H1 (cell line): ENCODE measurements around the gene FXYD7. TPM values are rescaled to one million over a fixed set of nuclear protein-coding genes. Genes with fewer than 3 reads are reported as not detected.

Experiments used
- CTCF ChIA-PET: fragments of 300-600 bp; sonication (Branson Sonifier 250); formaldehyde crosslinking; loops from one replicate; lab custom pipeline; 2021; ENCODE audit not compliant: partially characterized antibody; lab: Charles Lee
- POLR2A ChIA-PET: fragments of 300-600 bp; sonication (Branson Sonifier 250); formaldehyde crosslinking; loops from one replicate; lab custom pipeline; 2021; ENCODE audit warnings: inconsistent platforms; ENCODE audit not compliant: partially characterized antibody; lab: Charles Lee
- DNase-seq, 2 experiments: peaks; one replicate each; pipeline versions ENCODE4 v3.0.0 to v3.0.0-alpha.2; 2010 to 2022; ENCODE audit warnings: low spot score in 2 of 2, low read depth in 1 of 2, mixed read lengths in 1 of 2
- FAIRE-seq: peaks from 2 replicates; lab custom pipeline; 2011; peaks lifted over from hg19 to GRCh38; lab: Jason Lieb, UNC
- H2AFZ ChIP-seq: 2 replicates; pipeline ENCODE4 v1.8.1; 2012; ENCODE audit warnings: low read length, inconsistent platforms
- H2AK5ac ChIP-seq: 2 replicates; pipeline ENCODE4 v1.6.1; 2013; ENCODE audit warnings: low read depth, low read length
- H2BK120ac ChIP-seq: replicated peaks from 2 replicates; pipeline ENCODE3; 2013; ENCODE audit warnings: low read depth, low read length, inconsistent platforms
- H2BK12ac ChIP-seq: 2 replicates; pipeline ENCODE4 v1.6.1; 2013; ENCODE audit warnings: low read depth, low read length
- H2BK15ac ChIP-seq: 2 replicates; pipeline ENCODE4 v1.6.1; 2013; ENCODE audit warnings: low read length
- H2BK20ac ChIP-seq: 2 replicates; pipeline ENCODE4 v1.6.1; 2013; ENCODE audit warnings: low read length
- H2BK5ac ChIP-seq: 2 replicates; pipeline ENCODE4 v1.6.1; 2013; ENCODE audit warnings: low read depth, low read length
- H3K14ac ChIP-seq: 2 replicates; pipeline ENCODE4 v1.6.1; 2013; ENCODE audit warnings: inconsistent platforms; ENCODE audit not compliant: insufficient read length
- H3K18ac ChIP-seq: 2 replicates; pipeline ENCODE4 v1.6.1; 2013; ENCODE audit warnings: low read length; ENCODE audit errors: extremely low read depth
- H3K23ac ChIP-seq: 2 replicates; pipeline ENCODE4 v1.6.1; 2013; ENCODE audit warnings: inconsistent platforms; ENCODE audit not compliant: insufficient read length
- H3K23me2 ChIP-seq: 2 replicates; pipeline ENCODE4 v1.6.1; 2013; ENCODE audit warnings: low read depth, low read length
- H3K27ac ChIP-seq: 2 replicates; pipeline ENCODE4 v1.6.1; 2011; ENCODE audit warnings: low read depth, low read length, inconsistent platforms
- H3K27me3 ChIP-seq, 4 experiments: replicated peaks in 1 of 4; 1 replicate in 1 of 4; 2 replicates in 3 of 4; pipeline versions ENCODE4 v1.6.1 to v1.8.1; 2011 to 2013; ENCODE audit warnings: low read length in 3 of 4, mild to moderate bottlenecking in 3 of 4, inconsistent platforms in 2 of 4, mixed read lengths in 2 of 4, moderate library complexity in 1 of 4; ENCODE audit not compliant: control insufficient read depth in 3 of 4, insufficient read depth in 3 of 4; ENCODE audit errors: extremely low read depth in 1 of 4
- H3K36me3 ChIP-seq, 4 experiments: 2 replicates each; pipeline versions ENCODE4 v1.6.1 to v1.8.1; 2011 to 2013; ENCODE audit warnings: mild to moderate bottlenecking in 4 of 4, low read length in 3 of 4, moderate library complexity in 2 of 4, control low read depth in 1 of 4, inconsistent platforms in 1 of 4; ENCODE audit not compliant: insufficient read depth in 4 of 4, control insufficient read depth in 2 of 4
- H3K4ac ChIP-seq: replicated peaks from 2 replicates; pipeline ENCODE3; 2013; ENCODE audit warnings: low read length, low read depth, mixed read lengths, inconsistent platforms; ENCODE audit not compliant: insufficient read length
- H3K4me1 ChIP-seq, 4 experiments: replicated peaks in 1 of 4; 1 replicate in 1 of 4; 2 replicates in 3 of 4; pipeline versions ENCODE4 v1.6.1 to v1.8.1; 2011 to 2013; ENCODE audit warnings: low read length in 3 of 4, inconsistent platforms in 2 of 4, mixed read lengths in 1 of 4; ENCODE audit not compliant: insufficient read depth in 4 of 4, control insufficient read depth in 3 of 4
- H3K4me2 ChIP-seq, 2 experiments: 2 replicates each; pipeline versions ENCODE4 v1.6.1 to v1.8.1; 2011 to 2013; ENCODE audit warnings: low read depth in 2 of 2, low read length in 2 of 2, control low read depth in 1 of 2, inconsistent platforms in 1 of 2, mild to moderate bottlenecking in 1 of 2; ENCODE audit not compliant: insufficient read depth in 1 of 2
- H3K4me3 ChIP-seq, 4 experiments: fragments of 200-600, 300-600 bp in 1 of 4; sonication (generic), shearing (Covaris generic), sonication (Bioruptor Twin) in 1 of 4; 2 replicates each; pipeline versions ENCODE4 v1.5.1 to v1.8.1; 2011 to 2016; ENCODE audit warnings: low read length in 4 of 4, low read depth in 3 of 4, control low read depth in 2 of 4, inconsistent platforms in 2 of 4, mild to moderate bottlenecking in 2 of 4, mixed read lengths in 1 of 4, moderate library complexity in 1 of 4; ENCODE audit not compliant: insufficient read depth in 2 of 4; ENCODE audit errors: extremely low read depth in 1 of 4
- H3K56ac ChIP-seq: replicated peaks from 2 replicates; pipeline ENCODE3; 2013; ENCODE audit warnings: low read depth, mild to moderate bottlenecking, mixed read lengths, low read length, inconsistent platforms; ENCODE audit not compliant: insufficient read length
- H3K79me1 ChIP-seq: 2 replicates; pipeline ENCODE4 v1.6.1; 2013; ENCODE audit warnings: low read depth, low read length, control low read depth
- H3K79me2 ChIP-seq, 2 experiments: 2 replicates each; pipeline versions ENCODE4 v1.6.1 to v1.8.1; 2012 to 2013; ENCODE audit warnings: low read length in 2 of 2, mild to moderate bottlenecking in 2 of 2, inconsistent platforms in 1 of 2; ENCODE audit not compliant: insufficient read depth in 2 of 2, control insufficient read depth in 1 of 2
- H3K9ac ChIP-seq, 4 experiments: replicated peaks in 1 of 4; 1 replicate in 1 of 4; 2 replicates in 3 of 4; pipeline versions ENCODE4 v1.6.1 to v1.8.1; 2011 to 2013; ENCODE audit warnings: low read depth in 3 of 4, low read length in 3 of 4, control low read depth in 2 of 4, mild to moderate bottlenecking in 2 of 4, moderate library complexity in 2 of 4, inconsistent platforms in 1 of 4; ENCODE audit errors: extremely low read depth in 1 of 4
- H3K9me3 ChIP-seq, 2 experiments: 2 replicates each; pipeline versions ENCODE4 v1.6.1 to v1.8.1; 2012 to 2013; ENCODE audit warnings: mild to moderate bottlenecking in 2 of 2, moderate library complexity in 2 of 2, control low read depth in 1 of 2, inconsistent platforms in 1 of 2, low read depth in 1 of 2, low read length in 1 of 2, mixed read lengths in 1 of 2; ENCODE audit not compliant: insufficient read depth in 2 of 2
- H4K20me1 ChIP-seq, 2 experiments: replicated peaks in 1 of 2; 2 replicates each; pipeline versions ENCODE3 to v1.8.1; 2011 to 2013; ENCODE audit warnings: inconsistent platforms in 2 of 2, low read length in 2 of 2, mild to moderate bottlenecking in 1 of 2; ENCODE audit not compliant: insufficient read depth in 2 of 2, control insufficient read depth in 1 of 2
- H4K5ac ChIP-seq: 2 replicates; pipeline ENCODE4 v1.6.1; 2013; ENCODE audit warnings: low read length, low read depth, mixed read lengths, inconsistent platforms; ENCODE audit not compliant: insufficient read length
- H4K8ac ChIP-seq: 2 replicates; pipeline ENCODE4 v1.8.0; 2013; ENCODE audit warnings: mild to moderate bottlenecking, moderate library complexity, low read length, inconsistent platforms; ENCODE audit not compliant: insufficient read depth; ENCODE audit errors: extremely low read depth
- H4K91ac ChIP-seq: replicated peaks from 2 replicates; pipeline ENCODE3; 2013; ENCODE audit warnings: low read length, mixed read lengths, inconsistent platforms; ENCODE audit not compliant: insufficient read length
- BACH1 ChIP-seq: IDR thresholded peaks from 2 replicates; pipeline ENCODE4 v1.6.1; 2012; ENCODE audit warnings: low read length, improper control_type of control experiment
- CHD2 ChIP-seq: IDR thresholded peaks from 2 replicates; pipeline ENCODE4 v1.6.1; 2012; ENCODE audit warnings: low read length, improper control_type of control experiment
- CREB1 ChIP-seq: IDR thresholded peaks from 2 replicates; pipeline ENCODE4 v1.6.1; 2012; ENCODE audit warnings: inconsistent platforms
- CTBP2 ChIP-seq: IDR thresholded peaks from 2 replicates; pipeline ENCODE4 v1.7.0; 2011; ENCODE audit warnings: borderline replicate concordance, mild to moderate bottlenecking, moderate library complexity, mixed read lengths, low read length; ENCODE audit not compliant: insufficient read depth, insufficient read length
- EP300 ChIP-seq, 2 experiments: IDR thresholded peaks; 1 replicate in 1 of 2; 2 replicates in 1 of 2; pipeline ENCODE4 v1.6.1; 2011 to 2012; ENCODE audit warnings: low read depth in 2 of 2, low read length in 2 of 2, mild to moderate bottlenecking in 2 of 2, borderline replicate concordance in 1 of 2, inconsistent platforms in 1 of 2, moderate library complexity in 1 of 2
- HDAC2 ChIP-seq, 2 experiments: fragments of 300-600 bp in 1 of 2; sonication (generic) in 1 of 2; IDR thresholded peaks; 2 replicates each; pipeline ENCODE4 v1.6.1; 2011 to 2012; ENCODE audit warnings: low read depth in 2 of 2, low read length in 2 of 2, mild to moderate bottlenecking in 2 of 2, moderate library complexity in 2 of 2, borderline replicate concordance in 1 of 2, inconsistent platforms in 1 of 2
- PHF8 ChIP-seq: fragments of 200-600 bp; sonication (generic); conservative IDR thresholded peaks from 2 replicates; pipeline ENCODE4 v1.7.1; 2012; ENCODE audit warnings: low read depth, mild to moderate bottlenecking, inconsistent platforms, low read length, moderate library complexity
- POLR2AphosphoS5 ChIP-seq: IDR thresholded peaks from 2 replicates; pipeline ENCODE4 v1.6.1; 2011; ENCODE audit warnings: low read depth, low read length
- RBBP5 ChIP-seq: IDR thresholded peaks from 2 replicates; pipeline ENCODE4 v1.7.1; 2012; ENCODE audit warnings: low read depth, mild to moderate bottlenecking, inconsistent platforms, low read length, moderate library complexity, borderline replicate concordance
- SIRT6 ChIP-seq: IDR thresholded peaks from one replicate; pipeline ENCODE4 v1.7.1; 2012; ENCODE audit warnings: low read length, inconsistent platforms
- TEAD4 ChIP-seq: IDR thresholded peaks from 2 replicates; pipeline ENCODE4 v1.6.1; 2012; ENCODE audit warnings: low read depth, low read length, inconsistent platforms, mixed read lengths
- USF2 ChIP-seq: IDR thresholded peaks from 2 replicates; pipeline ENCODE4 v1.6.1; 2011; ENCODE audit warnings: low read length, improper control_type of control experiment
- WGBS, 2 experiments: shearing (Covaris generic) in 1 of 2; methylation state at CpG; one replicate each; pipeline versions ENCODE4 v1.1.6 to v1.1.7; 2013 to 2015; ENCODE audit warnings: low lambda C conversion rate in 2 of 2, mixed read lengths in 2 of 2, inconsistent platforms in 1 of 2, low coverage in 1 of 2, missing lambda C conversion rate in 1 of 2; ENCODE audit not compliant: insufficient replicate concordance in 2 of 2, insufficient coverage in 1 of 2, insufficient read length in 1 of 2; ENCODE audit errors: extremely low coverage in 1 of 2, missing lambda C conversion rate in 1 of 2; 5-methylcytosine and 5-hydroxymethylcytosine counted together
- polyA plus RNA-seq, 7 experiments: library from polyadenylated mRNA; depleted of rRNA in 3 of 7; stranded (reverse) in 5 of 7; unstranded in 2 of 7; fragments of >200 nt in 5 of 7; fragments of 200-250 nt in 2 of 7; gene quantifications; 1 replicate in 5 of 7; 2 replicates in 1 of 7; 4 replicates in 1 of 7; pipeline versions ENCODE4 v1.2.1 to v1.2.3, GENCODE V29; 2011 to 2013; ENCODE audit warnings: missing spikeins in 2 of 7, mixed read lengths in 2 of 7
- total RNA-seq: library from RNA; stranded (reverse); fragmentation: NEBNext Ultra II Directional; extraction: Animal tissue kit (Norgen Biotek cat#: 25700); gene quantifications from 2 replicates; pipeline ENCODE4 v1.2.1, GENCODE V29; 2021

The FXYD7 gene
- total and polyA plus RNA-seq, 2 of the 8 experiments (the other 6 are each of a cell fraction or from before 2014, with no cell fraction given) = 12.1 to 14.3 TPM

- no peak overlapping the region for H4K5ac ChIP-seq
- H3K18ac ChIP-seq = peak overlapping the region; percentile 73; the same call in 1 of the 2 replicates
- peaks cover 0 to 4% of the 10 kb centered on the region in 2 experiments; a peak in 1 of 4 replicates for H3K79me2 ChIP-seq
- H3K9ac ChIP-seq = no peak overlapping the region
- no peak overlapping the region for H3K14ac ChIP-seq
- H3K4ac ChIP-seq = no peak overlapping the region
- no peaks in the 10 kb centered on the region for H3K9me3 ChIP-seq
- no peak overlapping the region for H3K23ac ChIP-seq
- ChIA-PET POLR2A (interaction anchor here (0.9 to 2.6 kb wide), 2 partner anchors 53 to 98 kb away, joined by 4 to 9 read pairs; no protein-coding TSS in a partner anchor), CTCF (interaction anchor here (1.0 to 3.3 kb wide), 5 partner anchors 9 to 53 kb away, joined by 3 to 17 read pairs (median 3); partner anchors contain the start of gene LGI4)
- H3K4me3 ChIP-seq = no peak overlapping the region
- no peaks in the 10 kb centered on the region for H4K20me1 ChIP-seq
- no peak overlapping the region for H4K8ac ChIP-seq
- no peak overlapping the region for H2AFZ ChIP-seq
- peak overlapping the region; percentile 38; the same call in 1 of the 2 replicates for H2BK20ac ChIP-seq
- no peaks in the 10 kb centered on the region for H3K36me3 ChIP-seq
- FAIRE-seq = no peak
- peaks cover 9% of the 10 kb centered on the region; the same call in 1 of the 2 replicates for H3K23me2 ChIP-seq
- H2BK120ac ChIP-seq = no peak overlapping the region
- H2AK5ac ChIP-seq = 0 out of 2 replicates have a peak overlapping the region, but pooled peaks have one; percentile 82
- DNase-seq = no peak
- peaks cover 4 to 23% (median 15%) of the 10 kb centered on the region in 4 experiments for H3K4me1 ChIP-seq
- WGBS, 2 experiments = 77% methylated on average over 2 of the region's 2 CpGs; no CpG with 5 or more reads in 1 of the 2 experiments
- peak overlapping the region; percentile 88 for H4K91ac ChIP-seq
- peak overlapping the region; percentile 71; the same call in 1 of the 2 replicates for H2BK12ac ChIP-seq
- no peak overlapping the region for H3K27ac ChIP-seq
- no peak overlapping the region for H3K56ac ChIP-seq
- peak overlapping the region; percentile 68; the same call in 1 of the 2 replicates for H2BK5ac ChIP-seq
- H3K27me3 ChIP-seq = peaks cover 0 to 5% (median 3%) of the 10 kb centered on the region in 4 experiments; a peak in 3 of 7 replicates
- H2BK15ac ChIP-seq = no peak overlapping the region
- no peaks in the 10 kb centered on the region; the same call in 1 of the 2 replicates for H3K79me1 ChIP-seq
- H3K4me2 ChIP-seq = no peak overlapping the region
- no peak for TF ChIP-seq POLR2AphosphoS5
- TF ChIP-seq HDAC2 (IDR thresholded peaks at IDR 0.05; ENCODE audit: borderline replicate concordance in 1 of 2, low read depth in 2 of 2, low read length in 2 of 2) = no peak
- no peak for TF ChIP-seq EP300 (IDR thresholded peaks at IDR 0.05; ENCODE audit: borderline replicate concordance in 1 of 2, low read depth in 2 of 2, low read length in 2 of 2)
- TF ChIP-seq RBBP5 = no peak
- no peak for TF ChIP-seq PHF8
- TF ChIP-seq CTBP2 = no peak
- no peak for TF ChIP-seq CHD2
- no peak for TF ChIP-seq USF2
- TF ChIP-seq SIRT6 = no peak
- no peak for TF ChIP-seq CREB1
- TF ChIP-seq BACH1 = no peak
- no peak for TF ChIP-seq TEAD4
Observed at GRCh38 chr19:35150445-35150844, 7.4 kb downstream of the FXYD7 start.
